ENCODE data around the gene TBX15. TPM values are rescaled to one million over a fixed set of nuclear protein-coding genes. Genes with fewer than 3 reads are reported as not detected.

Gene TBX15
- total RNA-seq, 1 experiment from 2014 or later, result 1.9 TPM

DNA sequence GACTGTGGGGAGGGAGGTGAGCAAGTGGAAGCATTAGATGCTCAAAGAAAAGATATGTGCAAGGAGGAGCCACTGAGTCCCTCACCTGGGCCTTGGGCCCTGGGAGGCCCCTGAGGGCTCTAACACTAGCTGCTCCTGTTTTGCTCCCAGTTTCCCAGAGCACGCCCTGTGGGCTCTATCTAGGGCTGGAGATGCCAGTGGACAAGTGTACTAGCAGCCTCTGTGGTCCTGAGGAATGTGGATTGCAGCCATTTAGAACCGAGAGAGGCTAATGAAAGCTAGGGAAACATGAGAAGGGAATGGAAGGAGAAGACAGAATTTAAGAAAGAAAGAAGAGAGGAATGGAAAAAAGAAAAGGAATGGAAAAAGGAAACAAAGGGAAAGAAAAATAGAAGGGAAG lies 10.0 kb upstream of the TBX15 start:
- CTCF ChIA-PET, result no interaction called here
- Histone ChIP-seq H3K36me3 (ENCODE audit: control insufficient read depth, insufficient read depth, low read length) (no peaks in the 10 kb centered on the region), H3K4me1 (ENCODE audit: control insufficient read depth, insufficient read depth, low read length) (no peaks in the 10 kb centered on the region), H3K27me3 (ENCODE audit: control insufficient read depth, insufficient read depth, low read length) (no peaks in the 10 kb centered on the region), H3K4me3 (ENCODE audit: low read depth in 2 of 2, low read length in 2 of 2) (no peak overlapping the region), H3K9me3 (ENCODE audit: control insufficient read depth, insufficient read depth, low read depth, low read length) (no peaks in the 10 kb centered on the region), H3K27ac (ENCODE audit: low read length) (no peak overlapping the region)
- TF ChIP-seq SIN3A (IDR thresholded peaks at IDR 0.05; ENCODE audit: borderline replicate concordance, insufficient read depth, low read depth, low read length), result no peak
- no peak for TF ChIP-seq TCF7L2 (IDR thresholded peaks at IDR 0.05; ENCODE audit: low read depth, low read length)
- TF ChIP-seq, protein P1, sequence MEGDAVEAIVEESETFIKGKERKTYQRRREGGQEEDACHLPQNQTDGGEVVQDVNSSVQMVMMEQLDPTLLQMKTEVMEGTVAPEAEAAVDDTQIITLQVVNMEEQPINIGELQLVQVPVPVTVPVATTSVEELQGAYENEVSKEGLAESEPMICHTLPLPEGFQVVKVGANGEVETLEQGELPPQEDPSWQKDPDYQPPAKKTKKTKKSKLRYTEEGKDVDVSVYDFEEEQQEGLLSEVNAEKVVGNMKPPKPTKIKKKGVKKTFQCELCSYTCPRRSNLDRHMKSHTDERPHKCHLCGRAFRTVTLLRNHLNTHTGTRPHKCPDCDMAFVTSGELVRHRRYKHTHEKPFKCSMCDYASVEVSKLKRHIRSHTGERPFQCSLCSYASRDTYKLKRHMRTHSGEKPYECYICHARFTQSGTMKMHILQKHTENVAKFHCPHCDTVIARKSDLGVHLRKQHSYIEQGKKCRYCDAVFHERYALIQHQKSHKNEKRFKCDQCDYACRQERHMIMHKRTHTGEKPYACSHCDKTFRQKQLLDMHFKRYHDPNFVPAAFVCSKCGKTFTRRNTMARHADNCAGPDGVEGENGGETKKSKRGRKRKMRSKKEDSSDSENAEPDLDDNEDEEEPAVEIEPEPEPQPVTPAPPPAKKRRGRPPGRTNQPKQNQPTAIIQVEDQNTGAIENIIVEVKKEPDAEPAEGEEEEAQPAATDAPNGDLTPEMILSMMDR (IDR thresholded peaks at IDR 0.05), result no peak
- BruUV-seq (replicated peaks), result no TSS peak
- in situ Hi-C loops (cut with HindIII; ENCODE audit: low pct_unique_long_range_greater_than_20kb, low sequenced_read_pairs), result no loop called here
- ATAC-seq (no peak), DNase-seq (ENCODE audit: low read depth, low spot score) (no peak)
- intact Hi-C loops (cut with micrococcal nuclease; ENCODE audit: unreplicated experiment), result no loop called here
- POLR2A ChIA-PET, result no interaction called here

DNA sequence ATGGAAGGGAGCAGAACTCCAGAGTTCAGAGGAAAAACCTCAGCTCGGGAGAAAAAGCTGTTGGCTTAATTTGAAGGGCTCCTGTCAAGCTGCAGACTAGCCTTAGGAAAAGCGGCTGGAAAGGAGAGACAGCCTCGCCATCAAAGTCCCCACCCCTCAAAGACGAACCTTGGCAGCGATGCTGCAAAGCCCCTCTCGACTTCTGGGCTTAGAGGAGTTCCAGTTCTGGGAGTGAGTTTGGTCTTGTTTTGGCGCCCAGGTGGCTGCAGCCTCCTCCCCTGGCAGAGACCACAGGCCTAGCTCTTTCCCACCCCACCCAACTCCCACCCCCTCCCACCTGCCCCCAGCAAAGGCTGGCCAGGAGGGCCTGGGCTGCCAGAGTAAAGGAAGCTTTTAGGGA lies 9.1 kb upstream of the TBX15 start:
- ATAC-seq (no peak), DNase-seq (ENCODE audit: low read depth, low spot score) (no peak)
- Histone ChIP-seq H3K36me3 (ENCODE audit: control insufficient read depth, insufficient read depth, low read length) (no peaks in the 10 kb centered on the region), H3K9me3 (ENCODE audit: control insufficient read depth, insufficient read depth, low read depth, low read length) (no peaks in the 10 kb centered on the region), H3K4me3 (ENCODE audit: low read depth in 2 of 2, low read length in 2 of 2) (no peak overlapping the region), H3K4me1 (ENCODE audit: control insufficient read depth, insufficient read depth, low read length) (no peaks in the 10 kb centered on the region), H3K27ac (ENCODE audit: low read length) (no peak overlapping the region), H3K27me3 (ENCODE audit: control insufficient read depth, insufficient read depth, low read length) (no peaks in the 10 kb centered on the region)
- ChIA-PET POLR2A (no interaction called here), CTCF (no interaction called here)
- in situ Hi-C loops (cut with HindIII; ENCODE audit: low pct_unique_long_range_greater_than_20kb, low sequenced_read_pairs) (no loop called here), intact Hi-C loops (cut with micrococcal nuclease; ENCODE audit: unreplicated experiment) (no loop called here)
- TF ChIP-seq SIN3A (IDR thresholded peaks at IDR 0.05; ENCODE audit: borderline replicate concordance, insufficient read depth, low read depth, low read length), result no peak
- TF ChIP-seq POLR2AphosphoS5 (IDR thresholded peaks at IDR 0.05; ENCODE audit: low read depth, low read length), result no peak
- no peak for TF ChIP-seq TCF7L2 (IDR thresholded peaks at IDR 0.05; ENCODE audit: low read depth, low read length)
- TF ChIP-seq, protein P2, sequence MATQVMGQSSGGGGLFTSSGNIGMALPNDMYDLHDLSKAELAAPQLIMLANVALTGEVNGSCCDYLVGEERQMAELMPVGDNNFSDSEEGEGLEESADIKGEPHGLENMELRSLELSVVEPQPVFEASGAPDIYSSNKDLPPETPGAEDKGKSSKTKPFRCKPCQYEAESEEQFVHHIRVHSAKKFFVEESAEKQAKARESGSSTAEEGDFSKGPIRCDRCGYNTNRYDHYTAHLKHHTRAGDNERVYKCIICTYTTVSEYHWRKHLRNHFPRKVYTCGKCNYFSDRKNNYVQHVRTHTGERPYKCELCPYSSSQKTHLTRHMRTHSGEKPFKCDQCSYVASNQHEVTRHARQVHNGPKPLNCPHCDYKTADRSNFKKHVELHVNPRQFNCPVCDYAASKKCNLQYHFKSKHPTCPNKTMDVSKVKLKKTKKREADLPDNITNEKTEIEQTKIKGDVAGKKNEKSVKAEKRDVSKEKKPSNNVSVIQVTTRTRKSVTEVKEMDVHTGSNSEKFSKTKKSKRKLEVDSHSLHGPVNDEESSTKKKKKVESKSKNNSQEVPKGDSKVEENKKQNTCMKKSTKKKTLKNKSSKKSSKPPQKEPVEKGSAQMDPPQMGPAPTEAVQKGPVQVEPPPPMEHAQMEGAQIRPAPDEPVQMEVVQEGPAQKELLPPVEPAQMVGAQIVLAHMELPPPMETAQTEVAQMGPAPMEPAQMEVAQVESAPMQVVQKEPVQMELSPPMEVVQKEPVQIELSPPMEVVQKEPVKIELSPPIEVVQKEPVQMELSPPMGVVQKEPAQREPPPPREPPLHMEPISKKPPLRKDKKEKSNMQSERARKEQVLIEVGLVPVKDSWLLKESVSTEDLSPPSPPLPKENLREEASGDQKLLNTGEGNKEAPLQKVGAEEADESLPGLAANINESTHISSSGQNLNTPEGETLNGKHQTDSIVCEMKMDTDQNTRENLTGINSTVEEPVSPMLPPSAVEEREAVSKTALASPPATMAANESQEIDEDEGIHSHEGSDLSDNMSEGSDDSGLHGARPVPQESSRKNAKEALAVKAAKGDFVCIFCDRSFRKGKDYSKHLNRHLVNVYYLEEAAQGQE (IDR thresholded peaks at IDR 0.05; ENCODE audit: insufficient read depth in 1 of 2, low read depth in 2 of 2, low read length in 1 of 2), result no peak
- TF ChIP-seq, protein P1 (IDR thresholded peaks at IDR 0.05), result no peak
- BruUV-seq (replicated peaks), result no TSS peak
